ENCODE measurements around the gene NCOA1. TPM values are rescaled to one million over a fixed set of nuclear protein-coding genes. Genes with fewer than 3 reads are reported as not detected.

Gene NCOA1
- total RNA-seq, 1 experiment from 2014 or later: 24.6 TPM

DNA sequence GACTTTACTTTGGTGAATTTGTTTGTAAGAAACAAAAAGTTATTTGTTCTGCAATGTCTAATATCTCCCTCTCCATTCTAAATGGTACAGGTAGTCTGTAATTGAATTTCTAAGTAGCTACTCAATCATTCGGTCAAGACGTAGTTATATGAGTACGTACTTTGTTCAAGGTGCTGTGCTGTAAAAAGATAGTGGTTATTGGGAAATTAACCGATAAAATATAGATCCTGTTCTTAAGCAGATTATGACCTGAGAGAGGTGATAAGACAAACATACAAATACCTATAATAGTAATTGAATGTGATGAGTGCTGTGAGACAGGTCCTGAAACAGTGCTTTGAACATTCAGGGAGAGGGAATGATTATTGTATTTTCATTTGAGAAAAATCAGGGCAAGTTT is 7.1 kb downstream of the NCOA1 start:
- DNase-seq (ENCODE audit: low read depth, low spot score) (no peak), ATAC-seq (no peak)
- no peaks in the 10 kb centered on the region for H3K36me3 ChIP-seq (ENCODE audit: control insufficient read depth, insufficient read depth, low read length)
- intact Hi-C loops (cut with micrococcal nuclease; ENCODE audit: unreplicated experiment): no loop called here
- ChIA-PET CTCF (no interaction called here), POLR2A (no interaction called here)
- TF ChIP-seq POLR2AphosphoS5 (IDR thresholded peaks at IDR 0.05; ENCODE audit: low read depth, low read length) (no peak), SIN3A (IDR thresholded peaks at IDR 0.05; ENCODE audit: borderline replicate concordance, insufficient read depth, low read depth, low read length) (no peak), TCF7L2 (IDR thresholded peaks at IDR 0.05; ENCODE audit: low read depth, low read length) (no peak)
- TF ChIP-seq, protein P1, sequence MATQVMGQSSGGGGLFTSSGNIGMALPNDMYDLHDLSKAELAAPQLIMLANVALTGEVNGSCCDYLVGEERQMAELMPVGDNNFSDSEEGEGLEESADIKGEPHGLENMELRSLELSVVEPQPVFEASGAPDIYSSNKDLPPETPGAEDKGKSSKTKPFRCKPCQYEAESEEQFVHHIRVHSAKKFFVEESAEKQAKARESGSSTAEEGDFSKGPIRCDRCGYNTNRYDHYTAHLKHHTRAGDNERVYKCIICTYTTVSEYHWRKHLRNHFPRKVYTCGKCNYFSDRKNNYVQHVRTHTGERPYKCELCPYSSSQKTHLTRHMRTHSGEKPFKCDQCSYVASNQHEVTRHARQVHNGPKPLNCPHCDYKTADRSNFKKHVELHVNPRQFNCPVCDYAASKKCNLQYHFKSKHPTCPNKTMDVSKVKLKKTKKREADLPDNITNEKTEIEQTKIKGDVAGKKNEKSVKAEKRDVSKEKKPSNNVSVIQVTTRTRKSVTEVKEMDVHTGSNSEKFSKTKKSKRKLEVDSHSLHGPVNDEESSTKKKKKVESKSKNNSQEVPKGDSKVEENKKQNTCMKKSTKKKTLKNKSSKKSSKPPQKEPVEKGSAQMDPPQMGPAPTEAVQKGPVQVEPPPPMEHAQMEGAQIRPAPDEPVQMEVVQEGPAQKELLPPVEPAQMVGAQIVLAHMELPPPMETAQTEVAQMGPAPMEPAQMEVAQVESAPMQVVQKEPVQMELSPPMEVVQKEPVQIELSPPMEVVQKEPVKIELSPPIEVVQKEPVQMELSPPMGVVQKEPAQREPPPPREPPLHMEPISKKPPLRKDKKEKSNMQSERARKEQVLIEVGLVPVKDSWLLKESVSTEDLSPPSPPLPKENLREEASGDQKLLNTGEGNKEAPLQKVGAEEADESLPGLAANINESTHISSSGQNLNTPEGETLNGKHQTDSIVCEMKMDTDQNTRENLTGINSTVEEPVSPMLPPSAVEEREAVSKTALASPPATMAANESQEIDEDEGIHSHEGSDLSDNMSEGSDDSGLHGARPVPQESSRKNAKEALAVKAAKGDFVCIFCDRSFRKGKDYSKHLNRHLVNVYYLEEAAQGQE (IDR thresholded peaks at IDR 0.05; ENCODE audit: insufficient read depth in 1 of 2, low read depth in 2 of 2, low read length in 1 of 2): no peak
- TF ChIP-seq, protein P2, sequence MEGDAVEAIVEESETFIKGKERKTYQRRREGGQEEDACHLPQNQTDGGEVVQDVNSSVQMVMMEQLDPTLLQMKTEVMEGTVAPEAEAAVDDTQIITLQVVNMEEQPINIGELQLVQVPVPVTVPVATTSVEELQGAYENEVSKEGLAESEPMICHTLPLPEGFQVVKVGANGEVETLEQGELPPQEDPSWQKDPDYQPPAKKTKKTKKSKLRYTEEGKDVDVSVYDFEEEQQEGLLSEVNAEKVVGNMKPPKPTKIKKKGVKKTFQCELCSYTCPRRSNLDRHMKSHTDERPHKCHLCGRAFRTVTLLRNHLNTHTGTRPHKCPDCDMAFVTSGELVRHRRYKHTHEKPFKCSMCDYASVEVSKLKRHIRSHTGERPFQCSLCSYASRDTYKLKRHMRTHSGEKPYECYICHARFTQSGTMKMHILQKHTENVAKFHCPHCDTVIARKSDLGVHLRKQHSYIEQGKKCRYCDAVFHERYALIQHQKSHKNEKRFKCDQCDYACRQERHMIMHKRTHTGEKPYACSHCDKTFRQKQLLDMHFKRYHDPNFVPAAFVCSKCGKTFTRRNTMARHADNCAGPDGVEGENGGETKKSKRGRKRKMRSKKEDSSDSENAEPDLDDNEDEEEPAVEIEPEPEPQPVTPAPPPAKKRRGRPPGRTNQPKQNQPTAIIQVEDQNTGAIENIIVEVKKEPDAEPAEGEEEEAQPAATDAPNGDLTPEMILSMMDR (IDR thresholded peaks at IDR 0.05): no peak
- in situ Hi-C loops (cut with HindIII; ENCODE audit: low pct_unique_long_range_greater_than_20kb, low sequenced_read_pairs): no loop called here
- BruUV-seq (replicated peaks): no TSS peak
- no peak overlapping the region for H3K4me3 ChIP-seq (ENCODE audit: low read depth in 2 of 2, low read length in 2 of 2)
- no peak overlapping the region for H3K27ac ChIP-seq (ENCODE audit: low read length)
- H3K9me3 ChIP-seq (ENCODE audit: control insufficient read depth, insufficient read depth, low read depth, low read length): no peaks in the 10 kb centered on the region
- H3K27me3 ChIP-seq (ENCODE audit: control insufficient read depth, insufficient read depth, low read length): no peaks in the 10 kb centered on the region
- H3K4me1 ChIP-seq (ENCODE audit: control insufficient read depth, insufficient read depth, low read length): peaks cover 11% of the 10 kb centered on the region

DNA sequence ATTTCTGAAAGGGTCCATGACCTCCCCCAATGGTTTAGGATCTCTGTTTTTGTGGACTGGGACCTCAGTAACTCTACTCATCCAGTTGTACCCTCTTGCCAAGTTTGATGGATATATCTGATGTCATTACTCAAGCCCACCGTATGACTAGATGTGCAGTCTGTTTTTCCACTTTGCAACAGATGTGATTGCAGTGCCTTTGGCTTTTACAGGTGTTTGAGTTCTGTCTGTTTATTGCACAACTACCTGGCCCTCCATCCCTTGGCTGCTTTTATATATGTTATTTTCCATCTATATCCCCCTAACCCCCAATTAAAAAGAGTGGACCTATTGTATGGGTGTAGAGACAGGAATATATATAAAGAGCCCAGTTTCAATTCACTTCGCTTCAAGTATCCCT is 10.8 kb downstream of the NCOA1 start:
- Histone ChIP-seq H3K4me3 (ENCODE audit: low read depth in 2 of 2, low read length in 2 of 2) (no peak overlapping the region), H3K27me3 (ENCODE audit: control insufficient read depth, insufficient read depth, low read length) (no peaks in the 10 kb centered on the region), H3K36me3 (ENCODE audit: control insufficient read depth, insufficient read depth, low read length) (no peaks in the 10 kb centered on the region), H3K9me3 (ENCODE audit: control insufficient read depth, insufficient read depth, low read depth, low read length) (no peaks in the 10 kb centered on the region), H3K4me1 (ENCODE audit: control insufficient read depth, insufficient read depth, low read length) (no peaks in the 10 kb centered on the region; the same call in 1 of the 2 replicates), H3K27ac (ENCODE audit: low read length) (no peak overlapping the region)
- no TSS peak for BruUV-seq (replicated peaks)
- in situ Hi-C loops (cut with HindIII; ENCODE audit: low pct_unique_long_range_greater_than_20kb, low sequenced_read_pairs): no loop called here
- TF ChIP-seq TCF7L2 (IDR thresholded peaks at IDR 0.05; ENCODE audit: low read depth, low read length): no peak
- TF ChIP-seq POLR2AphosphoS5 (IDR thresholded peaks at IDR 0.05; ENCODE audit: low read depth, low read length): no peak
- TF ChIP-seq SIN3A (IDR thresholded peaks at IDR 0.05; ENCODE audit: borderline replicate concordance, insufficient read depth, low read depth, low read length): no peak
- TF ChIP-seq, protein P2 (IDR thresholded peaks at IDR 0.05): no peak
- TF ChIP-seq, protein P1 (IDR thresholded peaks at IDR 0.05; ENCODE audit: insufficient read depth in 1 of 2, low read depth in 2 of 2, low read length in 1 of 2): no peak
- ChIA-PET CTCF (no interaction called here), POLR2A (interaction anchor here (0.6 kb wide), 2 partner anchors 11 to 742 kb away, joined by 3 to 7 read pairs; no protein-coding TSS in a partner anchor)
- DNase-seq (ENCODE audit: low read depth, low spot score) (no peak), ATAC-seq (no peak)
- intact Hi-C loops (cut with micrococcal nuclease; ENCODE audit: unreplicated experiment): no loop called here

All from Panc1 (cell line).